ENCODE data around the gene TEX36.

GRCh38 chr10:125684581-125684980 is 1.6 kb upstream of the TEX36 start:
- TF ChIP-seq CTCF (IDR thresholded peaks at IDR 0.05 in 2 of 3, conservative IDR thresholded peaks at IDR 0.05 in 1 of 3; ENCODE audit: borderline replicate concordance in 1 of 3, insufficient read depth in 1 of 3, low read depth in 2 of 3, low read length in 2 of 3) (no peak), POLR2AphosphoS5 (IDR thresholded peaks at IDR 0.05; ENCODE audit: low read depth, low read length) (no peak), REST (IDR thresholded peaks at IDR 0.05; ENCODE audit: low read depth) (no peak), EZH2 (IDR thresholded peaks at IDR 0.05) (no peak), JUND (IDR thresholded peaks at IDR 0.05) (no peak), TCF7L2 (IDR thresholded peaks at IDR 0.05; ENCODE audit: borderline replicate concordance, extremely low read depth, insufficient read depth, insufficient read length) (no peak), ZBTB33 (IDR thresholded peaks at IDR 0.05; ENCODE audit: extremely low read depth, insufficient replicate concordance, low read length) (no peak), CEBPB (IDR thresholded peaks at IDR 0.05; ENCODE audit: low read depth) (no peak), SRF (IDR thresholded peaks at IDR 0.05; ENCODE audit: low read depth) (no peak), MAX (IDR thresholded peaks at IDR 0.05) (no peak), RAD21 (IDR thresholded peaks at IDR 0.05; ENCODE audit: low read depth) (no peak)

Measured in HCT116 (cell line).